Glutamatergic neuron (in vitro differentiated cells): ENCODE results near the gene SERPINE1. TPM values are rescaled to one million over a fixed set of nuclear protein-coding genes. Genes with fewer than 3 reads are reported as not detected.

Experiments
- DNase-seq: peaks from one replicate; pipeline ENCODE4 v3.0.0; 2022
- H3K27ac Mint-ChIP-seq: one replicate; pipeline ENCODE4 v1.8.0; 2020; ENCODE audit warnings: mild to moderate bottlenecking, mixed read lengths, inconsistent platforms; ENCODE audit not compliant: unreplicated experiment
- H3K27me3 Mint-ChIP-seq: one replicate; pipeline ENCODE4 v1.8.0; 2020; ENCODE audit warnings: mild to moderate bottlenecking, moderate library complexity, mixed read lengths, inconsistent platforms; ENCODE audit not compliant: unreplicated experiment
- H3K36me3 Mint-ChIP-seq: one replicate; pipeline ENCODE4 v1.8.0; 2020; ENCODE audit warnings: mild to moderate bottlenecking, mixed read lengths, inconsistent platforms; ENCODE audit not compliant: unreplicated experiment
- H3K4me1 Mint-ChIP-seq: one replicate; pipeline ENCODE4 v1.8.0; 2020; ENCODE audit warnings: mild to moderate bottlenecking, low read depth, mixed read lengths, inconsistent platforms; ENCODE audit not compliant: unreplicated experiment
- H3K4me3 Mint-ChIP-seq: one replicate; pipeline ENCODE4 v1.8.0; 2020; ENCODE audit warnings: mild to moderate bottlenecking, mixed read lengths, inconsistent platforms; ENCODE audit not compliant: unreplicated experiment
- H3K9me3 Mint-ChIP-seq: one replicate; pipeline ENCODE4 v1.8.0; 2020; ENCODE audit warnings: mild to moderate bottlenecking, moderate library complexity, mixed read lengths, inconsistent platforms; ENCODE audit not compliant: unreplicated experiment
- total RNA-seq: library from RNA; stranded (reverse); fragmentation: NEBNext Ultra II Directional; extraction: Animal tissue kit (Norgen Biotek cat#: 25700); gene quantifications from one replicate; pipeline ENCODE4 v1.2.1, GENCODE V29; 2021; ENCODE audit not compliant: unreplicated experiment
- TF ChIP-seq, protein P1 (sequence below): fragments of 200-600 bp; sonication (generic); IDR thresholded peaks from one replicate; pipeline ENCODE4 v1.5.0; 2021; ENCODE audit not compliant: partially characterized antibody, unreplicated experiment

Gene SERPINE1
- total RNA-seq, 1 donor from 2014 or later = not detected

GRCh38 chr7:101166648-101166908 is 39.7 kb downstream of the SERPINE1 start:
- DNase-seq = no peak
- Mint-ChIP-seq H3K4me1 (peaks cover 37% of the 10 kb centered on the region), H3K27me3 (peaks cover 56% of the 10 kb centered on the region), H3K9me3 (peaks cover 15% of the 10 kb centered on the region), H3K36me3 (no peaks in the 10 kb centered on the region), H3K4me3 (no peak overlapping the region), H3K27ac (no peak overlapping the region)
- TF ChIP-seq, protein P1, sequence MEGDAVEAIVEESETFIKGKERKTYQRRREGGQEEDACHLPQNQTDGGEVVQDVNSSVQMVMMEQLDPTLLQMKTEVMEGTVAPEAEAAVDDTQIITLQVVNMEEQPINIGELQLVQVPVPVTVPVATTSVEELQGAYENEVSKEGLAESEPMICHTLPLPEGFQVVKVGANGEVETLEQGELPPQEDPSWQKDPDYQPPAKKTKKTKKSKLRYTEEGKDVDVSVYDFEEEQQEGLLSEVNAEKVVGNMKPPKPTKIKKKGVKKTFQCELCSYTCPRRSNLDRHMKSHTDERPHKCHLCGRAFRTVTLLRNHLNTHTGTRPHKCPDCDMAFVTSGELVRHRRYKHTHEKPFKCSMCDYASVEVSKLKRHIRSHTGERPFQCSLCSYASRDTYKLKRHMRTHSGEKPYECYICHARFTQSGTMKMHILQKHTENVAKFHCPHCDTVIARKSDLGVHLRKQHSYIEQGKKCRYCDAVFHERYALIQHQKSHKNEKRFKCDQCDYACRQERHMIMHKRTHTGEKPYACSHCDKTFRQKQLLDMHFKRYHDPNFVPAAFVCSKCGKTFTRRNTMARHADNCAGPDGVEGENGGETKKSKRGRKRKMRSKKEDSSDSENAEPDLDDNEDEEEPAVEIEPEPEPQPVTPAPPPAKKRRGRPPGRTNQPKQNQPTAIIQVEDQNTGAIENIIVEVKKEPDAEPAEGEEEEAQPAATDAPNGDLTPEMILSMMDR = no peak

DNA sequence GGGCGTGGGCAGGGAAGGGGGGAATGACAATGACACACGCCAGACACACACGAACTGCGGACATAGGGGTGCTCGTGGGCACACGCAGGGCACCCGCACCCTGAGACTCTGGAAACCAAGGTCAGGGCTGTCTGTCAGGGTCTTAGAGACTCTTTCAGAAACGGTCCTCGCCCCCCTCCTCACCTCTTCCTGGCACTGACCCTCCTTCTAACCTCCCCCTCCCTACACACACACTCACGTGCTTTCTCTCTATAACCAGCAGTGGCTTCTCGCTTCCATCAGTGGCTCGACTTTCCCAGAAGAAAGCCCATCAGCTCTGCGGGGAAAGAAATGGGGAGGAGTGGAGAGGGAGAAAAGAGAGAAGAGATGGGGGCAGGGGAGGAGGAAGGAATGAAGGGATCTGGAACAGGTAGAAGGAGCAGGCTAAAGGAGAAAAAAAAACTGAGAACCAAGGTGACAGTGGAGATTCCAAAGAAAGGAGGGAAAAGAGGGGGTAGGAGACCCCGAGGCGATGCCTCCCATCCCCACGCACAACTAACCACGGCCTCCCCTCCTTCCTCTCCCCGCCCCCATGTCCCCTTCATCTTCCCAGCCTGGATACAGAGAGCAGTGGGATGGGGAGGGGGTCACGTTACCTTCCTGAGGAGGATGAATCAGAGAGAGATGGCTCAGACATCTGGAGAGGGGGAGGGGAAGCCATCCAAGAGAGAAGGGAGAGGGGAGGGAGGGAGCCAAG is 40.2 kb downstream of the SERPINE1 start:
- Mint-ChIP-seq H3K27me3 (peaks cover 59% of the 10 kb centered on the region), H3K27ac (no peak overlapping the region), H3K9me3 (peaks cover 15% of the 10 kb centered on the region), H3K4me3 (peak overlapping the region; percentile 77), H3K36me3 (no peaks in the 10 kb centered on the region), H3K4me1 (peaks cover 39% of the 10 kb centered on the region)
- DNase-seq = peak; percentile 54
- TF ChIP-seq, protein P1 = no peak

- H3K9me3 Mint-ChIP-seq = peaks cover 13% of the 10 kb centered on the region
- DNase-seq = no peak
- H3K27ac Mint-ChIP-seq = peak overlapping the region; percentile 73
- TF ChIP-seq, protein P1 = no peak
- peak overlapping the region; percentile 77 for H3K4me3 Mint-ChIP-seq
- H3K4me1 Mint-ChIP-seq = peaks cover 36% of the 10 kb centered on the region
- H3K36me3 Mint-ChIP-seq = no peaks in the 10 kb centered on the region
- peaks cover 59% of the 10 kb centered on the region for H3K27me3 Mint-ChIP-seq
Measured at GRCh38 chr7:101167645-101168411, 40.9 kb downstream of the SERPINE1 start.

- Mint-ChIP-seq H3K27me3 (peaks cover 60% of the 10 kb centered on the region), H3K27ac (no peak overlapping the region), H3K4me3 (peak overlapping the region; percentile 31), H3K4me1 (peaks cover 36% of the 10 kb centered on the region), H3K9me3 (peaks cover 13% of the 10 kb centered on the region), H3K36me3 (no peaks in the 10 kb centered on the region)
- TF ChIP-seq, protein P1 = no peak
- DNase-seq = no peak
Measured at GRCh38 chr7:101168412-101169049, 41.6 kb downstream of the SERPINE1 start.
